HepG2 (cell line): Measurements from ENCODE around the gene SERPINE2.

ENCODE experiments used
- ZNF768 ChIP-seq: sonication (generic); formaldehyde crosslinking; IDR thresholded peaks from 2 replicates; pipeline ENCODE4 v1.4.0; 2020; ENCODE audit warnings: missing genetic modification reagents
- TF ChIP-seq, protein P1 (sequence below), 2 experiments: sonication (generic) in 1 of 2; formaldehyde crosslinking in 1 of 2; IDR thresholded peaks; 2 replicates each; pipeline versions ENCODE4 v1.5.1 to v1.6.1; 2011 to 2020; ENCODE audit warnings: borderline replicate concordance in 1 of 2, low read depth in 1 of 2, low read length in 1 of 2, mild to moderate bottlenecking in 1 of 2, missing genetic modification reagents in 1 of 2, moderate library complexity in 1 of 2
- TF ChIP-seq, protein P2 (sequence below): sonication (generic); formaldehyde crosslinking; IDR thresholded peaks from 2 replicates; pipeline ENCODE4 v1.5.0; 2020; ENCODE audit warnings: mild to moderate bottlenecking, missing genetic modification reagents, moderate library complexity
- TF ChIP-seq, protein P3 (sequence below): sonication (generic); formaldehyde crosslinking; IDR thresholded peaks from 2 replicates; pipeline ENCODE4 v1.5.1; 2020; ENCODE audit warnings: mild to moderate bottlenecking, missing genetic modification reagents
- TF ChIP-seq, protein P4 (sequence below): sonication (generic); formaldehyde crosslinking; IDR thresholded peaks from 2 replicates; pipeline ENCODE4 v1.5.0; 2020; ENCODE audit warnings: mild to moderate bottlenecking, missing genetic modification reagents
- TF ChIP-seq, protein P5 (sequence below), 2 experiments: sonication (generic) in 1 of 2; formaldehyde crosslinking in 1 of 2; IDR thresholded peaks; 2 replicates each; pipeline versions ENCODE4 v1.4.0 to v1.6.1; 2016 to 2020; ENCODE audit warnings: borderline replicate concordance in 1 of 2, low read depth in 1 of 2, mild to moderate bottlenecking in 1 of 2, missing genetic modification reagents in 1 of 2
- TF ChIP-seq, protein P6 (sequence below): sonication (generic); formaldehyde crosslinking; IDR thresholded peaks from 2 replicates; pipeline ENCODE4 v1.4.0; 2020; ENCODE audit warnings: missing genetic modification reagents

DNA sequence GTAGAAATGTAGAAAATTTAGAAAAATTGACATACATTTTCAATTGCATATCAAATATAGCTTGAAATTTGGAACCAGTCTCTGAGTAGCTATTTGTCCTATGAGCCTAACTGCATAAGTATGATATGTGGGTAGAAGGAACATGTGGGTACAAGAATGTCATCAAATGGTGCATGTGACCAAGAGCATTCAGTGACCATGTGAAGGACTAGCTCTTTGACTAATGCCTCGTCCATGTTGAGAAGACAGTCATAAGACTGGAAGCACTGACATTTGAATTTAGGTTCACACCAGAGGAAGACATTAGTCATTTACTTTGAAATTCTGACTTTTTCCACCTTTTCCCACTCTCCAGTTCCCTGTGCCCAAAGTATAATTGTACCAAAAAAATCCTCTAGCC, 69.2 kb downstream of the SERPINE2 start:
- TF ChIP-seq, protein P1, sequence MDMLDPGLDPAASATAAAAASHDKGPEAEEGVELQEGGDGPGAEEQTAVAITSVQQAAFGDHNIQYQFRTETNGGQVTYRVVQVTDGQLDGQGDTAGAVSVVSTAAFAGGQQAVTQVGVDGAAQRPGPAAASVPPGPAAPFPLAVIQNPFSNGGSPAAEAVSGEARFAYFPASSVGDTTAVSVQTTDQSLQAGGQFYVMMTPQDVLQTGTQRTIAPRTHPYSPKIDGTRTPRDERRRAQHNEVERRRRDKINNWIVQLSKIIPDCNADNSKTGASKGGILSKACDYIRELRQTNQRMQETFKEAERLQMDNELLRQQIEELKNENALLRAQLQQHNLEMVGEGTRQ (IDR thresholded peaks at IDR 0.05; ENCODE audit: low read depth, low read length): no peak
- TF ChIP-seq, protein P1 (CRISPR knock-in tag; IDR thresholded peaks at IDR 0.05; ENCODE audit: borderline replicate concordance): no peak
- TF ChIP-seq, protein P2, sequence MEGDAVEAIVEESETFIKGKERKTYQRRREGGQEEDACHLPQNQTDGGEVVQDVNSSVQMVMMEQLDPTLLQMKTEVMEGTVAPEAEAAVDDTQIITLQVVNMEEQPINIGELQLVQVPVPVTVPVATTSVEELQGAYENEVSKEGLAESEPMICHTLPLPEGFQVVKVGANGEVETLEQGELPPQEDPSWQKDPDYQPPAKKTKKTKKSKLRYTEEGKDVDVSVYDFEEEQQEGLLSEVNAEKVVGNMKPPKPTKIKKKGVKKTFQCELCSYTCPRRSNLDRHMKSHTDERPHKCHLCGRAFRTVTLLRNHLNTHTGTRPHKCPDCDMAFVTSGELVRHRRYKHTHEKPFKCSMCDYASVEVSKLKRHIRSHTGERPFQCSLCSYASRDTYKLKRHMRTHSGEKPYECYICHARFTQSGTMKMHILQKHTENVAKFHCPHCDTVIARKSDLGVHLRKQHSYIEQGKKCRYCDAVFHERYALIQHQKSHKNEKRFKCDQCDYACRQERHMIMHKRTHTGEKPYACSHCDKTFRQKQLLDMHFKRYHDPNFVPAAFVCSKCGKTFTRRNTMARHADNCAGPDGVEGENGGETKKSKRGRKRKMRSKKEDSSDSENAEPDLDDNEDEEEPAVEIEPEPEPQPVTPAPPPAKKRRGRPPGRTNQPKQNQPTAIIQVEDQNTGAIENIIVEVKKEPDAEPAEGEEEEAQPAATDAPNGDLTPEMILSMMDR: no peak
- TF ChIP-seq, protein P3, sequence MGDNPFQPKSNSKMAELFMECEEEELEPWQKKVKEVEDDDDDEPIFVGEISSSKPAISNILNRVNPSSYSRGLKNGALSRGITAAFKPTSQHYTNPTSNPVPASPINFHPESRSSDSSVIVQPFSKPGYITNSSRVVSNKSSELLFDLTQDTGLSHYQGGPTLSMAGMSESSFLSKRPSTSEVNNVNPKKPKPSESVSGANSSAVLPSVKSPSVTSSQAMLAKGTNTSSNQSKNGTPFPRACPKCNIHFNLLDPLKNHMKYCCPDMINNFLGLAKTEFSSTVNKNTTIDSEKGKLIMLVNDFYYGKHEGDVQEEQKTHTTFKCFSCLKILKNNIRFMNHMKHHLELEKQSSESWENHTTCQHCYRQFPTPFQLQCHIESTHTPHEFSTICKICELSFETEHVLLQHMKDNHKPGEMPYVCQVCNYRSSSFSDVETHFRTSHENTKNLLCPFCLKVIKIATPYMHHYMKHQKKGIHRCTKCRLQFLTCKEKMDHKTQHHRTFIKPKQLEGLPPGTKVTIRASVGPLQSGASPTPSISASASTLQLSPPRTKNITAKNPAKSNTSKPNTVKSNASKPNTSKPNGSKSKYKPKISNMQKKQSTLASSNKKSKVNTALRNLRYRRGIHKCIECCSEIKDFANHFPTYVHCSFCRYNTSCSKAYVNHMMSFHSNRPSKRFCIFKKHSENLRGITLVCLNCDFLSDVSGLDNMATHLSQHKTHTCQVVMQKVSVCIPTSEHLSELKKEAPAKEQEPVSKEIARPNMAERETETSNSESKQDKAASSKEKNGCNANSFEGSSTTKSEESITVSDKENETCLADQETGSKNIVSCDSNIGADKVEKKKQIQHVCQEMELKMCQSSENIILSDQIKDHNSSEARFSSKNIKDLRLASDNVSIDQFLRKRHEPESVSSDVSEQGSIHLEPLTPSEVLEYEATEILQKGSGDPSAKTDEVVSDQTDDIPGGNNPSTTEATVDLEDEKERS (CRISPR knock-in tag): no peak
- TF ChIP-seq ZNF768: no peak
- TF ChIP-seq, protein P4, sequence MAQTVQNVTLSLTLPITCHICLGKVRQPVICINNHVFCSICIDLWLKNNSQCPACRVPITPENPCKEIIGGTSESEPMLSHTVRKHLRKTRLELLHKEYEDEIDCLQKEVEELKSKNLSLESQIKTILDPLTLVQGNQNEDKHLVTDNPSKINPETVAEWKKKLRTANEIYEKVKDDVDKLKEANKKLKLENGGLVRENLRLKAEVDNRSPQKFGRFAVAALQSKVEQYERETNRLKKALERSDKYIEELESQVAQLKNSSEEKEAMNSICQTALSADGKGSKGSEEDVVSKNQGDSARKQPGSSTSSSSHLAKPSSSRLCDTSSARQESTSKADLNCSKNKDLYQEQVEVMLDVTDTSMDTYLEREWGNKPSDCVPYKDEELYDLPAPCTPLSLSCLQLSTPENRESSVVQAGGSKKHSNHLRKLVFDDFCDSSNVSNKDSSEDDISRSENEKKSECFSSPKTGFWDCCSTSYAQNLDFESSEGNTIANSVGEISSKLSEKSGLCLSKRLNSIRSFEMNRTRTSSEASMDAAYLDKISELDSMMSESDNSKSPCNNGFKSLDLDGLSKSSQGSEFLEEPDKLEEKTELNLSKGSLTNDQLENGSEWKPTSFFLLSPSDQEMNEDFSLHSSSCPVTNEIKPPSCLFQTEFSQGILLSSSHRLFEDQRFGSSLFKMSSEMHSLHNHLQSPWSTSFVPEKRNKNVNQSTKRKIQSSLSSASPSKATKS (CRISPR knock-in tag): no peak
- TF ChIP-seq, protein P5, sequence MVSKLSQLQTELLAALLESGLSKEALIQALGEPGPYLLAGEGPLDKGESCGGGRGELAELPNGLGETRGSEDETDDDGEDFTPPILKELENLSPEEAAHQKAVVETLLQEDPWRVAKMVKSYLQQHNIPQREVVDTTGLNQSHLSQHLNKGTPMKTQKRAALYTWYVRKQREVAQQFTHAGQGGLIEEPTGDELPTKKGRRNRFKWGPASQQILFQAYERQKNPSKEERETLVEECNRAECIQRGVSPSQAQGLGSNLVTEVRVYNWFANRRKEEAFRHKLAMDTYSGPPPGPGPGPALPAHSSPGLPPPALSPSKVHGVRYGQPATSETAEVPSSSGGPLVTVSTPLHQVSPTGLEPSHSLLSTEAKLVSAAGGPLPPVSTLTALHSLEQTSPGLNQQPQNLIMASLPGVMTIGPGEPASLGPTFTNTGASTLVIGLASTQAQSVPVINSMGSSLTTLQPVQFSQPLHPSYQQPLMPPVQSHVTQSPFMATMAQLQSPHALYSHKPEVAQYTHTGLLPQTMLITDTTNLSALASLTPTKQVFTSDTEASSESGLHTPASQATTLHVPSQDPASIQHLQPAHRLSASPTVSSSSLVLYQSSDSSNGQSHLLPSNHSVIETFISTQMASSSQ (IDR thresholded peaks at IDR 0.05; ENCODE audit: low read depth): no peak
- TF ChIP-seq, protein P5 (CRISPR knock-in tag; IDR thresholded peaks at IDR 0.05; ENCODE audit: borderline replicate concordance): no peak
- TF ChIP-seq, protein P6, sequence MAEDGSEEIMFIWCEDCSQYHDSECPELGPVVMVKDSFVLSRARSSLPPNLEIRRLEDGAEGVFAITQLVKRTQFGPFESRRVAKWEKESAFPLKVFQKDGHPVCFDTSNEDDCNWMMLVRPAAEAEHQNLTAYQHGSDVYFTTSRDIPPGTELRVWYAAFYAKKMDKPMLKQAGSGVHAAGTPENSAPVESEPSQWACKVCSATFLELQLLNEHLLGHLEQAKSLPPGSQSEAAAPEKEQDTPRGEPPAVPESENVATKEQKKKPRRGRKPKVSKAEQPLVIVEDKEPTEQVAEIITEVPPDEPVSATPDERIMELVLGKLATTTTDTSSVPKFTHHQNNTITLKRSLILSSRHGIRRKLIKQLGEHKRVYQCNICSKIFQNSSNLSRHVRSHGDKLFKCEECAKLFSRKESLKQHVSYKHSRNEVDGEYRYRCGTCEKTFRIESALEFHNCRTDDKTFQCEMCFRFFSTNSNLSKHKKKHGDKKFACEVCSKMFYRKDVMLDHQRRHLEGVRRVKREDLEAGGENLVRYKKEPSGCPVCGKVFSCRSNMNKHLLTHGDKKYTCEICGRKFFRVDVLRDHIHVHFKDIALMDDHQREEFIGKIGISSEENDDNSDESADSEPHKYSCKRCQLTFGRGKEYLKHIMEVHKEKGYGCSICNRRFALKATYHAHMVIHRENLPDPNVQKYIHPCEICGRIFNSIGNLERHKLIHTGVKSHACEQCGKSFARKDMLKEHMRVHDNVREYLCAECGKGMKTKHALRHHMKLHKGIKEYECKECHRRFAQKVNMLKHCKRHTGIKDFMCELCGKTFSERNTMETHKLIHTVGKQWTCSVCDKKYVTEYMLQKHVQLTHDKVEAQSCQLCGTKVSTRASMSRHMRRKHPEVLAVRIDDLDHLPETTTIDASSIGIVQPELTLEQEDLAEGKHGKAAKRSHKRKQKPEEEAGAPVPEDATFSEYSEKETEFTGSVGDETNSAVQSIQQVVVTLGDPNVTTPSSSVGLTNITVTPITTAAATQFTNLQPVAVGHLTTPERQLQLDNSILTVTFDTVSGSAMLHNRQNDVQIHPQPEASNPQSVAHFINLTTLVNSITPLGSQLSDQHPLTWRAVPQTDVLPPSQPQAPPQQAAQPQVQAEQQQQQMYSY (CRISPR knock-in tag): no peak
